ENCODE results near the gene LDB2.

Gene LDB2

GRCh38 chr4:16659079-16659478, 239.4 kb downstream of the LDB2 start:
- no peaks in the 10 kb centered on the region for H4K20me1 ChIP-seq (ENCODE audit: control insufficient read depth, insufficient read depth, low read depth, low read length)
- TF ChIP-seq CTCF (IDR thresholded peaks at IDR 0.05; ENCODE audit: low read depth, low read length, poor library complexity, severe bottlenecking), result no peak
- no peak for TF ChIP-seq EZH2phosphoT487 (IDR thresholded peaks at IDR 0.05; ENCODE audit: borderline replicate concordance, low read length)
- H3K9me3 ChIP-seq (ENCODE audit: control insufficient read depth, insufficient read depth, low read length), result no peaks in the 10 kb centered on the region
- H3K4me3 ChIP-seq (ENCODE audit: low read length), result no peak overlapping the region
- no peaks in the 10 kb centered on the region for H3K36me3 ChIP-seq (ENCODE audit: control insufficient read depth, low read length)
- H3K79me2 ChIP-seq (ENCODE audit: control insufficient read depth, low read length), result no peaks in the 10 kb centered on the region
- no peak overlapping the region for H3K27ac ChIP-seq (ENCODE audit: low read depth, low read length)
- no peaks in the 10 kb centered on the region for H3K27me3 ChIP-seq (ENCODE audit: control insufficient read depth, low read length)
- no peaks in the 10 kb centered on the region for H3F3A ChIP-seq (ENCODE audit: control insufficient read depth, insufficient read depth)
- no peaks in the 10 kb centered on the region for H3K4me1 ChIP-seq (ENCODE audit: control insufficient read depth, low read length)
- H3K4me2 ChIP-seq (ENCODE audit: low read length), result no peak overlapping the region
- no peaks in the 10 kb centered on the region for H3K9me2 ChIP-seq (replicated peaks; ENCODE audit: control insufficient read depth, low read length)

GRCh38 chr4:16658183-16658582, 240.3 kb downstream of the LDB2 start:
- H3K27me3 ChIP-seq (ENCODE audit: control insufficient read depth, low read length), result no peaks in the 10 kb centered on the region
- no peaks in the 10 kb centered on the region for H3K79me2 ChIP-seq (ENCODE audit: control insufficient read depth, low read length)
- no peaks in the 10 kb centered on the region for H3F3A ChIP-seq (ENCODE audit: control insufficient read depth, insufficient read depth)
- no peak overlapping the region for H3K27ac ChIP-seq (ENCODE audit: low read depth, low read length)
- TF ChIP-seq CTCF (IDR thresholded peaks at IDR 0.05; ENCODE audit: low read depth, low read length, poor library complexity, severe bottlenecking) (no peak), EZH2phosphoT487 (IDR thresholded peaks at IDR 0.05; ENCODE audit: borderline replicate concordance, low read length) (no peak)
- no peak overlapping the region for H3K4me2 ChIP-seq (ENCODE audit: low read length)
- H3K9me2 ChIP-seq (replicated peaks; ENCODE audit: control insufficient read depth, low read length), result no peaks in the 10 kb centered on the region
- no peaks in the 10 kb centered on the region for H4K20me1 ChIP-seq (ENCODE audit: control insufficient read depth, insufficient read depth, low read depth, low read length)
- H3K9me3 ChIP-seq (ENCODE audit: control insufficient read depth, insufficient read depth, low read length), result no peaks in the 10 kb centered on the region
- no peaks in the 10 kb centered on the region for H3K4me1 ChIP-seq (ENCODE audit: control insufficient read depth, low read length)
- H3K4me3 ChIP-seq (ENCODE audit: low read length), result no peak overlapping the region
- no peaks in the 10 kb centered on the region for H3K36me3 ChIP-seq (ENCODE audit: control insufficient read depth, low read length)

DNA sequence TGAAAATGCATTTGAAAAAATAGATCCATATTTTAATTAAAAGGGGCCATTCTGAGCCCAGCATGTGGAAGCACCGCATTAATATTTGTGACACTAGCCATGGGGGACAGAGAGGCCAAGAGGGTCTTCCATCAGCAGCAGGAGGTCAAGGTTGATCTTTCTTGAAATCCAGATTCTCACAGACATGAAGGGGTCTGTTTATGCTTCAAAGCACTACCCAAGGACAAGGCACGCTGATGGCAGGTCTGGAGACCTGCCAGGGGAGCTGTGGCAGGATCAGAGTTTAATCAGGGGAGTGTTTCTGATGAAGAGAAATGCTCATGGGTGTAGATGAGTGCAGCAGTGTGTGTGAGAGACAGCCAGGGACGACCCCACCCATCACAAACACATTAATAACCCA, 243.3 kb downstream of the LDB2 start:
- Histone ChIP-seq H3K79me2 (ENCODE audit: control insufficient read depth, low read length) (no peaks in the 10 kb centered on the region), H3F3A (ENCODE audit: control insufficient read depth, insufficient read depth) (no peaks in the 10 kb centered on the region), H3K4me3 (ENCODE audit: low read length) (no peak overlapping the region), H4K20me1 (ENCODE audit: control insufficient read depth, insufficient read depth, low read depth, low read length) (no peaks in the 10 kb centered on the region), H3K9me2 (replicated peaks; ENCODE audit: control insufficient read depth, low read length) (no peaks in the 10 kb centered on the region), H3K27me3 (ENCODE audit: control insufficient read depth, low read length) (no peaks in the 10 kb centered on the region), H3K4me2 (ENCODE audit: low read length) (no peak overlapping the region), H3K9me3 (ENCODE audit: control insufficient read depth, insufficient read depth, low read length) (no peaks in the 10 kb centered on the region), H3K4me1 (ENCODE audit: control insufficient read depth, low read length) (no peaks in the 10 kb centered on the region), H3K36me3 (ENCODE audit: control insufficient read depth, low read length) (no peaks in the 10 kb centered on the region), H3K27ac (ENCODE audit: low read depth, low read length) (no peak overlapping the region)
- no peak for TF ChIP-seq EZH2phosphoT487 (IDR thresholded peaks at IDR 0.05; ENCODE audit: borderline replicate concordance, low read length)
- TF ChIP-seq CTCF (IDR thresholded peaks at IDR 0.05; ENCODE audit: low read depth, low read length, poor library complexity, severe bottlenecking), result no peak
